Mesenteric fat pad (tissue), 1 donor: Measurements from ENCODE around the gene EIF2S2. TPM values are rescaled to one million over a fixed set of nuclear protein-coding genes. Genes with fewer than 3 reads are reported as not detected.

Source experiments
- microRNA-seq: library from miRNA; unstranded; fragments of <30 nt; microRNA quantifications from one replicate; pipeline ENCODE4 v1.2.0, GENCODE V29; 2020; ENCODE audit warnings: borderline number of aligned reads
- total RNA-seq: library from RNA; stranded (reverse); fragmentation: NEBNext Ultra II Directional; extraction: Animal tissue kit (Norgen Biotek cat#: 25700); gene quantifications from one replicate; pipeline ENCODE4 v1.2.1, GENCODE V29; 2021
- donor health status: DM: yes; HTN: yes; CAD: no.

Gene EIF2S2
- total RNA-seq, 1 donor from 2014 or later = 64.5 TPM

Small RNA genes within 50 kb of the gene (microRNA-seq; reads per million reads assigned to microRNA genes)
- gene MIR4755 = not detected

Other genes with a start within 250 kb of the EIF2S2 start
- 92.4 TPM for gene RALY, start 118.3 kb downstream of the EIF2S2 start, total RNA-seq
- gene ASIP, start 129.2 kb upstream of the EIF2S2 start, total RNA-seq = not detected
- gene AHCY, start 191.1 kb upstream of the EIF2S2 start, total RNA-seq = 56.8 TPM